GM18520 (cell line): ENCODE data around the gene CPM.

Source experiments
- ATAC-seq: cut with Tn5 transposase; IDR thresholded peaks from one replicate; pipeline ENCODE4 v1.9.1; 2021; ENCODE audit not compliant: unreplicated experiment

CPM gene

GRCh38 chr12:68908076-68908475 lies 24.9 kb downstream of the CPM start:
- no peak for ATAC-seq

GRCh38 chr12:68905733-68906132 lies 27.2 kb downstream of the CPM start:
- ATAC-seq = no peak

- no peak for ATAC-seq
Observed at GRCh38 chr12:68904351-68904962, 28.5 kb downstream of the CPM start.

- no peak for ATAC-seq
Observed at GRCh38 chr12:68903511-68903910, 29.5 kb downstream of the CPM start.

GRCh38 chr12:68901551-68901950 lies 31.4 kb downstream of the CPM start:
- ATAC-seq = no peak

- no peak for ATAC-seq
Observed at GRCh38 chr12:68901145-68901544, 31.8 kb downstream of the CPM start.

GRCh38 chr12:68900241-68900640 lies 32.7 kb downstream of the CPM start:
- ATAC-seq = no peak

GRCh38 chr12:68899251-68899771 lies 33.7 kb downstream of the CPM start:
- no peak for ATAC-seq

GRCh38 chr12:68896881-68897540 lies 36.0 kb downstream of the CPM start:
- no peak for ATAC-seq

- no peak for ATAC-seq
Observed at GRCh38 chr12:68894276-68894855, 38.6 kb downstream of the CPM start.

GRCh38 chr12:68893741-68894140 lies 39.2 kb downstream of the CPM start:
- ATAC-seq = no peak

GRCh38 chr12:68893201-68893600 lies 39.8 kb downstream of the CPM start:
- ATAC-seq = no peak

GRCh38 chr12:68891141-68891540 lies 41.8 kb downstream of the CPM start:
- ATAC-seq = no peak

- ATAC-seq = no peak
Observed at GRCh38 chr12:68890701-68891113, 42.3 kb downstream of the CPM start.

GRCh38 chr12:68888243-68888642 lies 44.7 kb downstream of the CPM start:
- no peak for ATAC-seq

GRCh38 chr12:68887641-68888040 lies 45.3 kb downstream of the CPM start:
- ATAC-seq = no peak

- ATAC-seq = no peak
Observed at GRCh38 chr12:68886636-68887572, 46.1 kb downstream of the CPM start.

- ATAC-seq = no peak
Observed at GRCh38 chr12:68885381-68885780, 47.6 kb downstream of the CPM start.

GRCh38 chr12:68884251-68884650 lies 48.7 kb downstream of the CPM start:
- ATAC-seq = no peak

GRCh38 chr12:68883151-68883550 lies 49.8 kb downstream of the CPM start:
- no peak for ATAC-seq

- ATAC-seq = no peak
Observed at GRCh38 chr12:68882251-68882964, 50.6 kb downstream of the CPM start.
